ENCODE data around the gene SLC29A3. TPM values are rescaled to one million over a fixed set of nuclear protein-coding genes. Genes with fewer than 3 reads are reported as not detected.
"Not testable (repeated sequence)": the region's sequence is repeated elsewhere in the genome, so short reads cannot be mapped to it uniquely, and the experiment has no call there.

SLC29A3 gene
- total RNA-seq, 2 donors from 2014 or later, result 1.8 to 2.9 TPM

DNA sequence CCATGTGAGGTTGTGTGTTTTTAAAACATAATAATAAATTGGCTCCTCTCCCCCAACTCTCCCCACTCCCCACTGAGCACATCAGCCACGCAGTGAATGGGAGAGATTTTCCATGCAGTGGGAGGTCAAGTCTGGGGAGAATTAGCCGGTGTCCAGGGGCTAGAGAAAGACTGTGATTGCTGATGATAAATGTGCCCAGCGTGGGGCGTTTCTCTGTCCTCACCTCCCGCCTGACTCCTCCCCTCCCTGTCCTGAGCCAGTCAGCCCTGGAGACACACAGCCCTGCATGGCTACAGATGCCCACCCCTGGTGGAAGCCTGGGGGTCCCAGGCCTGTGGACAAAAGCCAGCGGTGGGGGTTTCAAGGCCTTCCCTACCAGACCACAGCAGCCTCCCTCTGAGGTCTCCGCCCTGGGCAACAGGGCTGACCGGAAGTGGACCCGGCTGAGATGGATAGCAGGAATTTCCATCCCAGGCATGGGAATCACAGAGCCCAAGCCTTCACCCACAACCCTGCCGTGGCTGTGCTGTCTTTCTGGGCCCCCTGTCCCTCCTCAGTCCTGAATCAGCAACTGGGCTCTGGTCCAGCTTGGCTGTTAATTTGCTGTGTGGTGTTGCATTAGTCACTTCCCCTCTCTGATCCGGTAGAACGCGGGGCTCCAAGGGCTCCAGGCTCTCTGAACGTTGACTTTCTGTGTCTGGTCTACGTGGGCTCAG, 46.8 kb upstream of the SLC29A3 start:
- Histone ChIP-seq H3K4me3 (no peak overlapping the region), H3K27ac (no peak overlapping the region), H3K27me3 (no peaks in the 10 kb centered on the region), H3K9me3 (no peaks in the 10 kb centered on the region), H3K36me3 (no peaks in the 10 kb centered on the region), H3K4me1 (peaks cover 0 to 52% of the 10 kb centered on the region in 2 donors)
- TF ChIP-seq, protein P1, sequence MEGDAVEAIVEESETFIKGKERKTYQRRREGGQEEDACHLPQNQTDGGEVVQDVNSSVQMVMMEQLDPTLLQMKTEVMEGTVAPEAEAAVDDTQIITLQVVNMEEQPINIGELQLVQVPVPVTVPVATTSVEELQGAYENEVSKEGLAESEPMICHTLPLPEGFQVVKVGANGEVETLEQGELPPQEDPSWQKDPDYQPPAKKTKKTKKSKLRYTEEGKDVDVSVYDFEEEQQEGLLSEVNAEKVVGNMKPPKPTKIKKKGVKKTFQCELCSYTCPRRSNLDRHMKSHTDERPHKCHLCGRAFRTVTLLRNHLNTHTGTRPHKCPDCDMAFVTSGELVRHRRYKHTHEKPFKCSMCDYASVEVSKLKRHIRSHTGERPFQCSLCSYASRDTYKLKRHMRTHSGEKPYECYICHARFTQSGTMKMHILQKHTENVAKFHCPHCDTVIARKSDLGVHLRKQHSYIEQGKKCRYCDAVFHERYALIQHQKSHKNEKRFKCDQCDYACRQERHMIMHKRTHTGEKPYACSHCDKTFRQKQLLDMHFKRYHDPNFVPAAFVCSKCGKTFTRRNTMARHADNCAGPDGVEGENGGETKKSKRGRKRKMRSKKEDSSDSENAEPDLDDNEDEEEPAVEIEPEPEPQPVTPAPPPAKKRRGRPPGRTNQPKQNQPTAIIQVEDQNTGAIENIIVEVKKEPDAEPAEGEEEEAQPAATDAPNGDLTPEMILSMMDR (IDR thresholded peaks at IDR 0.05), result no peak
- no peak for DNase-seq (ENCODE audit: low spot score)

DNA sequence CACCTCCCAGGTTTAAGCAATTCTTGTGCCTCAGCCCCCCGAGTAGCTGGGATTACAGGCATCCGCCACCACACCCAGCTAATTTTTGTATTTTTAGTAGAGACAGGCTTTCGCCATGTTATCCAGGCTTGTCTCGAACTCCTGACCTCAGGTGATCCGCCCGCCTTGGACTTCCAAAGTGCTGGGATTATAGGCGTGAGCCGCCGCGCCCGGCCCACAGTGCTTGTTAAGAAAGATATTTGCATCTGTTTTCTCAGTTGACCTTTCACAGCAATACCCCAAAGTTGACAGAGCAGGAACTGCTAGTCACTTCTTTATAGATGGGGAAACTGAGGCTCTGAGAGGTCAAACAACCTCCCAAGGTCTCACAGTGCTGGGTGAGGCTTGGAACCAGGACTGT, 46.1 kb upstream of the SLC29A3 start:
- H3K4me1 ChIP-seq, result peaks cover 0 to 44% of the 10 kb centered on the region in 2 donors
- H3K4me3 ChIP-seq; DNase-seq (ENCODE audit: low spot score); H3K27ac ChIP-seq; H3K9me3 ChIP-seq; H3K27me3 ChIP-seq; H3K36me3 ChIP-seq: not testable (repeated sequence)

DNA sequence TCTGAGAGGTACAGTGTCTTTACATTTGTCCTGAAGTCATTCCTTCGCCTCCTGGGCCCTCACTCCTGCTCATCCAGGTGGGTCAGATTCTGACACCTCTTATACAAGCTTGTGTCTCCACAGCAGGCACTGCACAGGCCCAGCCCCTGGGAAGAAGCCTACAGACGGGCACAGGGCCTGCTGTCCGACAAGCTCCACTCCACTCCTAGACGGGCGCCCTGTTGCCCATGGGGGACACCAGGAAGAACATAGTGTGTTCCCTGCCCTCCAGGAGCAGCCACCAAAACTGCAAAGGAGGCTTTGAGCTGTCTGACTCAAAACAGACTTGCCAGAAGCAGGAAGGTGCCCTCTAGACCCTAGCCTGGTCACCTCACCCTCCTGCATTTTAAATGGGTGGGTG, 45.6 kb upstream of the SLC29A3 start:
- H3K27me3 ChIP-seq, result no peaks in the 10 kb centered on the region
- H3K4me1 ChIP-seq, result peaks cover 0 to 40% of the 10 kb centered on the region in 2 donors
- DNase-seq (ENCODE audit: low spot score), result no peak
- H3K36me3 ChIP-seq, result no peaks in the 10 kb centered on the region
- H3K4me3 ChIP-seq, result no peak overlapping the region
- H3K27ac ChIP-seq, result no peak overlapping the region
- no peaks in the 10 kb centered on the region for H3K9me3 ChIP-seq
- TF ChIP-seq, protein P1 (IDR thresholded peaks at IDR 0.05), result no peak

DNA sequence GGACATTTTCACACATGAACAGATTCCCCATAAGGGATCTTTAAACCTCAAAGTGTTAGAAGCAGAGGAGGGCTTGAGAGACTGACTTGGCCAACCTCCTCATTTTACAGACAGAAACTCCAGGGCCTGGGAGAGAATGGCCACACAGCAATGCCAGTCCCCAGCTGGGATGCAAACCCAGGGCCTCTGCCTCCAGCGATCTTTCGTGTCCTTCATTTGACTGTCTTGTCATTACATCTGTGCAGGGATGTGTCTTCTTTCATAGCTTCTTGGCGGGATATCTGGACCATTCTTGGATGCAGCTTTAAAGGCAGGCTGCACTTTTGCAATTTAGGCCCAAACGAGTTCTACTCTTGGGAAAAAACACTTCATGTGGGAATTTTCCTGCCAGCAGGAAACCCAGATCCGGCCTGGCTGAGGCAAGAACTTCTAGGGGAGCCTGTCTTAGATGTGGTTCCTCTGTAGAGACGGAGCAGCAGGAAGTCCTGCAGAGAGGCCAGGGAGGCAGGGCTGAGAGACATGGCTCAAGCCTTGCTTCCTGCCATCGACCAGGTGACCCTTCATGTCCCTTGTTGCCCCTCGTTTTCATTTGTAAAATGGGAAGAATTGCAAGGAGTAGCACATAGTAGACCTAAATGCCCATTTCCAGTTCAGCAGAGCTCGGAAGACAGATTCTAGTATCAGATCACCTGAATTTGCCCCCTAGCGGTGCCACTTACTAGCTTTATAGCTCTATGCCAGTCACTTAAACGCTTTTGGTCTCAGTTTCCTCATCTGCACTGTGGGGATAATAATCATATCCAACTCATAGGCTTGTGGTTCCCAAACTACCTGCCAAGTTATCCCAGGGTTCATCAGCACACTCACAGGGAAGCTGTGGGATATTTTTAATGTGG, 43.9 kb upstream of the SLC29A3 start:
- H3K27ac ChIP-seq, result no peak overlapping the region
- TF ChIP-seq, protein P1 (IDR thresholded peaks at IDR 0.05), result no peak
- no peak overlapping the region for H3K4me3 ChIP-seq
- no peaks in the 10 kb centered on the region for H3K9me3 ChIP-seq
- no peaks in the 10 kb centered on the region for H3K36me3 ChIP-seq
- peaks cover 0 to 36% of the 10 kb centered on the region in 2 donors for H3K4me1 ChIP-seq
- no peak for DNase-seq (ENCODE audit: low spot score)
- no peaks in the 10 kb centered on the region for H3K27me3 ChIP-seq

DNA sequence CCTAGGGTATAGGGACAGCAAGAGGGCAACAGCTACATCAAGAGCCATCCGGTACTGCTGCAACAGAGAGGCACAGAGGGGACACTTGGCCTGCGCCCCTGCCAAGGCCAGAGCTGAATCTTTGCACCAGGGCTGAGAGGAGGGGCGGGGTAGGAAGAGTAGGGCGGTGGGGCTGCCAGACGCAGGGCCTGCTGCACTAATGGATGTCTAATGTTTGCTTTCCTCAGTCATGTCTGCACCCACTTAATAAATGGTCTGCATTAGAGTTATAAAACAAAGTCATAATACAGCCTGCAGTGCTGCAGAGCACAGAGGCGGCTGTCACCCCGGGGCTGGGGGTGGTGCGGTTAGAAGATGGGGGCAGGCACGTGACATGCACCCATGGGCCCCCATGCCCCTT, 42.2 kb upstream of the SLC29A3 start:
- no peak overlapping the region for H3K4me3 ChIP-seq
- H3K36me3 ChIP-seq, result no peaks in the 10 kb centered on the region
- no peaks in the 10 kb centered on the region for H3K9me3 ChIP-seq
- peaks cover 0 to 28% of the 10 kb centered on the region in 2 donors for H3K4me1 ChIP-seq
- no peak for DNase-seq (ENCODE audit: low spot score)
- H3K27ac ChIP-seq, result no peak overlapping the region
- TF ChIP-seq, protein P1 (IDR thresholded peaks at IDR 0.05), result no peak
- H3K27me3 ChIP-seq, result no peaks in the 10 kb centered on the region

DNA sequence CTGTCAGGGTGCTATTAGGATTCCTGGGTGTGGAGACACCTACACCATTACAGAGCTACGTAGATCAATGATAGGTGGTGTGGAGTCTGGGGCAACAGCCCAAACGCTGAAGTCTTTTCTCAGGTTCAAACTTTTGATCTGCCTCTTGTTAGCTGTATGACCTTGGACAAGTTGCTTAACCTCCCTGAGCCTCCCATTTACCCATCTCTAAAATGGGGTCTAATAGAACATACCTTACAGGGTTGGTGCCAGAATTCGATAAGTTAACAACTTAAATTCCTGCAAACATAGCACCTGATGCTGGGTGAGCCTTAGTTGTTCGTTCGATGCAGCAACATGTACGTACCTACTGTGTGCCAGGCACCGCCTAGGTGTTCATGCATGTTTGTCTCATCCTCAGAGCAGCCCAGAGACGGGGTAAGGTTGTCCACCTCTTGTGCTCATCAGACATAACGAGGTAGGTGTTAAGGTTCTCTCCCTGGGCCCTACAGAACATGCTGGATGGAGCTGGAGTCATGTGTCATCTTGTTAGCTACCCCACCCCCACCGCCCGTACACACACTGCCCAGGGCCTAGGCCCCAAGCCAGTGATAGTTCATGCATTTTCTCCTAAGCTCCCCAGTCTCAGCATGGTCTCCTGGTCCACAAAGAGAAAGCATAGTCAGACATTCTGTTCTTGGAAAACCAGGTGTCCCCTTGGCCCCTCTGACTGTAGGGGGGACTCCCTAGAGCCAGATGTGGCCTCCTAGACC, 41.0 kb upstream of the SLC29A3 start:
- no peak for DNase-seq (ENCODE audit: low spot score)
- Histone ChIP-seq H3K4me3 (no peak overlapping the region), H3K9me3 (no peaks in the 10 kb centered on the region), H3K27me3 (no peaks in the 10 kb centered on the region), H3K27ac (no peak overlapping the region), H3K4me1 (peaks cover 0 to 21% of the 10 kb centered on the region in 2 donors), H3K36me3 (no peaks in the 10 kb centered on the region)
- TF ChIP-seq, protein P1 (IDR thresholded peaks at IDR 0.05), result no peak
